Activated T-helper 1 cell treated with anti-CD3 and anti-CD28 coated beads, Interleukin-12 subunit alpha, Interleukin-12 subunit beta, Interleukin-2, Interleukin-4 antibody, amounts not matched to agents 30 ng/mL and 10 ng/mL and 1 ng/mL, durations not matched to agents 14 hours and 24 hours and 36 hours (primary cell): ENCODE measurements around the gene LGR5. TPM values are rescaled to one million over a fixed set of nuclear protein-coding genes. Genes with fewer than 3 reads are reported as not detected.
"Not testable (repeated sequence)": the region's sequence is repeated elsewhere in the genome, so short reads cannot be mapped to it uniquely, and the experiment has no call there.

Source experiments
- DNase-seq: peaks from one replicate; pipeline ENCODE4 v3.0.0; 2021; ENCODE audit warnings: low spot score
- H3K27ac Mint-ChIP-seq: one replicate; pipeline ENCODE4 v1.8.0; 2021; ENCODE audit warnings: mild to moderate bottlenecking, mixed read lengths
- H3K27me3 Mint-ChIP-seq: one replicate; pipeline ENCODE4 v1.8.0; 2022; ENCODE audit warnings: mild to moderate bottlenecking, moderate library complexity, mixed read lengths; ENCODE audit not compliant: insufficient read depth
- H3K36me3 Mint-ChIP-seq: one replicate; pipeline ENCODE4 v1.8.0; 2021; ENCODE audit warnings: low read depth, mixed read lengths
- H3K4me1 Mint-ChIP-seq: one replicate; pipeline ENCODE4 v1.8.0; 2021; ENCODE audit warnings: low read depth, mixed read lengths
- H3K4me3 Mint-ChIP-seq: one replicate; pipeline ENCODE4 v1.8.0; 2021; ENCODE audit warnings: mild to moderate bottlenecking, moderate library complexity, mixed read lengths
- H3K9me3 Mint-ChIP-seq: one replicate; pipeline ENCODE4 v1.8.0; 2021; ENCODE audit warnings: mixed read lengths
- intact Hi-C: fragments of 100-400 bp; cut with micrococcal nuclease; formaldehyde crosslinking; loops from one replicate; pipeline ENCODE4 v1.15.1; 2024
- total RNA-seq: library from RNA; stranded (reverse); gene quantifications from 2 replicates; pipeline ENCODE4 v1.2.3, GENCODE V29; 2022

Gene LGR5
- total RNA-seq, 1 donor from 2014 or later = not detected

GRCh38 chr12:71469258-71469750 lies 29.7 kb downstream of the LGR5 start:
- no peak overlapping the region for H3K4me3 Mint-ChIP-seq
- no peak for DNase-seq
- H3K4me1 Mint-ChIP-seq = no peaks in the 10 kb centered on the region
- no peak overlapping the region for H3K27ac Mint-ChIP-seq
- no peaks in the 10 kb centered on the region for H3K36me3 Mint-ChIP-seq
- peaks cover 3% of the 10 kb centered on the region for H3K27me3 Mint-ChIP-seq
- H3K9me3 Mint-ChIP-seq = no peaks in the 10 kb centered on the region
- intact Hi-C loops = no loop called here

GRCh38 chr12:71472441-71472911 lies 32.9 kb downstream of the LGR5 start:
- peaks cover 3% of the 10 kb centered on the region for H3K27me3 Mint-ChIP-seq
- H3K4me3 Mint-ChIP-seq = no peak overlapping the region
- no peaks in the 10 kb centered on the region for H3K9me3 Mint-ChIP-seq
- intact Hi-C loops = no loop called here
- H3K4me1 Mint-ChIP-seq = no peaks in the 10 kb centered on the region
- no peak overlapping the region for H3K27ac Mint-ChIP-seq
- H3K36me3 Mint-ChIP-seq = no peaks in the 10 kb centered on the region
- DNase-seq = no peak

DNA sequence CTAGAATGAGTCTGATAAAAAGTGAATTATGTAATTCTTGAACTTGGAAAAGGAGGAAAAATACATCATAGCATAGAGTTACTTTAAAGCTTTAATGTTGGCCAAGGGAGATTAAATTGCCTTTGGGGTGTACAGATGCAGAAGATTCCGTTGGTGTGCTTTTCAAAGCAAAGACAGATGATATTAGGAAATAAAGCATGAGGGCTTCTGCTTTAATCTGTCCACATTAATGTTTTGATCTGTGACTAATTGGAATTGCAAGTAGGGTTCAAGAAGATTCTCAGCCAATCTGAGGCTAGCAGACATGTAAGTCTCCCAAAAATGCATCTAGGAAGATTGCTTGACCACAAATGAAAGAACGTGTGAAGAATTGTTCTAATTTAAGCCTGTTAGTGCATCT lies 35.2 kb downstream of the LGR5 start:
- Mint-ChIP-seq H3K4me1 (no peaks in the 10 kb centered on the region), H3K36me3 (no peaks in the 10 kb centered on the region), H3K27ac (no peak overlapping the region), H3K27me3 (peaks cover 3% of the 10 kb centered on the region), H3K4me3 (no peak overlapping the region), H3K9me3 (no peaks in the 10 kb centered on the region)
- intact Hi-C loops = no loop called here
- DNase-seq = no peak

- no peak for DNase-seq
- intact Hi-C loops = no loop called here
- Mint-ChIP-seq H3K36me3 (no peaks in the 10 kb centered on the region), H3K4me3 (no peak overlapping the region), H3K4me1 (no peaks in the 10 kb centered on the region), H3K27me3 (peaks cover 3% of the 10 kb centered on the region), H3K27ac (no peak overlapping the region), H3K9me3 (no peaks in the 10 kb centered on the region)
Observed at GRCh38 chr12:71475280-71475679, 35.7 kb downstream of the LGR5 start.

GRCh38 chr12:71476513-71476912 lies 36.9 kb downstream of the LGR5 start:
- intact Hi-C loops = no loop called here
- DNase-seq = no peak
- Mint-ChIP-seq H3K36me3 (no peaks in the 10 kb centered on the region), H3K27ac (no peak overlapping the region), H3K9me3 (no peaks in the 10 kb centered on the region), H3K27me3 (peaks cover 3% of the 10 kb centered on the region), H3K4me1 (no peaks in the 10 kb centered on the region), H3K4me3 (no peak overlapping the region)

GRCh38 chr12:71477609-71478008 lies 38.0 kb downstream of the LGR5 start:
- Mint-ChIP-seq H3K27me3 (peaks cover under 1% of the 10 kb centered on the region), H3K4me3 (no peak overlapping the region), H3K9me3 (no peaks in the 10 kb centered on the region), H3K36me3 (no peaks in the 10 kb centered on the region), H3K27ac (no peak overlapping the region), H3K4me1 (no peaks in the 10 kb centered on the region)
- no peak for DNase-seq
- intact Hi-C loops = no loop called here

- H3K9me3 Mint-ChIP-seq = no peaks in the 10 kb centered on the region
- H3K4me3 Mint-ChIP-seq = no peak overlapping the region
- H3K27me3 Mint-ChIP-seq = no peaks in the 10 kb centered on the region
- no peak overlapping the region for H3K27ac Mint-ChIP-seq
- no peaks in the 10 kb centered on the region for H3K4me1 Mint-ChIP-seq
- intact Hi-C loops = no loop called here
- H3K36me3 Mint-ChIP-seq = no peaks in the 10 kb centered on the region
- DNase-seq = no peak
Observed at GRCh38 chr12:71478270-71478669, 38.7 kb downstream of the LGR5 start.

GRCh38 chr12:71484272-71484905 lies 44.8 kb downstream of the LGR5 start:
- DNase-seq = no peak
- intact Hi-C loops = no loop called here
- Mint-ChIP-seq H3K27me3 (peaks cover 1% of the 10 kb centered on the region), H3K4me3 (no peak overlapping the region), H3K9me3 (no peaks in the 10 kb centered on the region), H3K4me1 (no peaks in the 10 kb centered on the region), H3K36me3 (no peaks in the 10 kb centered on the region), H3K27ac (no peak overlapping the region)

DNA sequence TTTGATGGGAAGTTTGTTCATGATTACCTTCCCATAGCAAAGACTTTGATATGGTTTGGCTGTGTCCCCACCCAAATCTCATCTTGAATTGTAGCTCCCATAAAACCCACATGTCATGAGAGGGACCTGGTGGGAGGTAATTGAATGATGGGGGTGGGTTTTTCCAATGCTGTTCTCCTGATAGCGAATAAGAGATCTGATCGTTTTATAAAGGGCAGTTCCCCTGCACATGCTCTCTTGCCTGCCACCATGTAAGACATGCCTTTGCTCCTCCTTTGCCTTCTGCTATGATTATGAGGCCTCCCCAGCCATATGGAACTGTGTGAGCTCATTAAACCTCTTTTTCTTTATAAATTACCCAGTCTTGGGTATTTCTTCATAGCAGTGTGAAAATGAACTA lies 51.2 kb downstream of the LGR5 start:
- H3K4me1 Mint-ChIP-seq, intact Hi-C loops, H3K4me3 Mint-ChIP-seq, H3K27me3 Mint-ChIP-seq, H3K27ac Mint-ChIP-seq, H3K36me3 Mint-ChIP-seq, H3K9me3 Mint-ChIP-seq, DNase-seq: not testable (repeated sequence)

DNA sequence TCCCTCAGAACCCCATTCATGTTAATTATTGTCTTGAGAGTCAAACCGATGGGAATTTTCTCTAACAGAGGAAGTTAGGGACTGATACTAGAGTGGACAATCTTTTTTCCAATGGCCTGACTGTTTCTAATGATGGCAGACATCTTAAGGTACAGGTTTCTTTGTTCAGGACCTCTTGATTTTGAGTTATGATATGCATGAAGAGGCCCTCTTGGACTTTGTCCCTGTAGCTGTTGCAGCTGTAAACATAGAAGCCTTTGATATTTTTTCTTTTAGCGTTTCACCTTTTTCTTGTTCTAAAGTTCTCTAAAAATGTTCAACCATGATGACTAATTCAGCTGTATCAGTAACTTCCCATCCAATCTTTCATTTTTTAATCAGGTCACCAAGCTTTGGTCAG lies 53.0 kb downstream of the LGR5 start:
- DNase-seq = no peak
- Mint-ChIP-seq H3K27ac (no peak overlapping the region), H3K4me1 (no peaks in the 10 kb centered on the region), H3K27me3 (no peaks in the 10 kb centered on the region), H3K36me3 (no peaks in the 10 kb centered on the region), H3K4me3 (no peak overlapping the region), H3K9me3 (peaks cover 10% of the 10 kb centered on the region)
- intact Hi-C loops = no loop called here

GRCh38 chr12:71499834-71500233 lies 60.2 kb downstream of the LGR5 start:
- intact Hi-C loops = no loop called here

DNA sequence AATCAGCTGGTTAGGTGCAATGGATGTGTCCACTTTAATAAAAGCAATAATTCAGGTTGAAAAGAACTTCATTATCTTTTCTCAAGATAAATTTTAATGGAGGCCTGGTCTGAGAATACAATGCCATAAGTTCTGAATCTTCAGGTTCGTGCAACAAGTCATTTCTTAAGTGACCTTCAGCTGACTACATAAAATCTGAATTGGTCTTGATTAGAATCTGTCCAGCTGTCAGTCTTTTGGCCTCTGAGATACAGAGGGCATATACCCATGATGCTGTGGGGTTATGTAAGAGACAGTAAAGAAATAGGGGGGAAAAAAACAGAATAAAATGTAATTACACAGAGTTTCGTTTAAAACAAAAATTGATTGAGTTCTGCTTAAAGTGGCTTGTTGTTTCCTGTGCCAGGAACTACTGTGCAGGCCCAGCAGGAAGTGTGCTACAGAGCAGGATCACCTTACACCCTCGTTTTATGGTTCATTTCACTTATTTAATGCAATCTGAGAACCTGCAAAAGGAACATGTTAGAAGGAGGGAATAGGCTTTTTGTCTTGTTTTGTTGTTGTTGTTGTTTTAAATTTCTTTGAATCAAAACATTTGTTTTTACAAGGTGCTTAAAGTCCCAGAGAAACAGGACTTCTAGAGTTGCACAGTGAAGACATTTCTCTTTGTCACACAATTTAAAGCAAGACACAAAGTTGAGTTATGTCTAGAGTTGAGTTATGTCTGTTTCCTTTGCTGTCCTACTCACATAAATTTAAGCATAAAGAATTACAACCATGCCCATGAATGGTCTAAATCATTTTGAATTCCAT lies 64.2 kb downstream of the LGR5 start:
- Mint-ChIP-seq H3K4me3 (no peak overlapping the region), H3K27ac (no peak overlapping the region), H3K27me3 (no peaks in the 10 kb centered on the region), H3K36me3 (no peaks in the 10 kb centered on the region), H3K9me3 (no peaks in the 10 kb centered on the region), H3K4me1 (no peaks in the 10 kb centered on the region)
- intact Hi-C loops = no loop called here
- no peak for DNase-seq

More at GRCh38 chr12:71499834-71500233, 60.2 kb downstream of the LGR5 start:
- Mint-ChIP-seq H3K4me3 (no peak overlapping the region), H3K27ac (no peak overlapping the region), H3K9me3 (peaks cover 5% of the 10 kb centered on the region), H3K36me3 (no peaks in the 10 kb centered on the region), H3K4me1 (no peaks in the 10 kb centered on the region), H3K27me3 (no peaks in the 10 kb centered on the region)
- DNase-seq = no peak

GRCh38 chr12:71504476-71504875 lies 64.9 kb downstream of the LGR5 start:
- H3K4me1 Mint-ChIP-seq = no peaks in the 10 kb centered on the region
- no peak for DNase-seq
- H3K36me3 Mint-ChIP-seq = no peaks in the 10 kb centered on the region
- no peak overlapping the region for H3K27ac Mint-ChIP-seq
- no peaks in the 10 kb centered on the region for H3K9me3 Mint-ChIP-seq
- H3K27me3 Mint-ChIP-seq = no peaks in the 10 kb centered on the region
- intact Hi-C loops = no loop called here
- H3K4me3 Mint-ChIP-seq = no peak overlapping the region
